Stimulated activated CD8-positive, alpha-beta memory T cell treated with anti-CD3 and anti-CD28 coated beads, Interleukin-15, amount 100 ng/mL, for 24 hours (primary cell): Measurements from ENCODE around the gene USP21.

Experiments used
- DNase-seq: peaks from one replicate; pipeline ENCODE4 v3.0.0-alpha.2; 2020; ENCODE audit warnings: low read depth

USP21 gene

GRCh38 chr1:161171191-161171590, 11.9 kb downstream of the USP21 start:
- no peak for DNase-seq

DNA sequence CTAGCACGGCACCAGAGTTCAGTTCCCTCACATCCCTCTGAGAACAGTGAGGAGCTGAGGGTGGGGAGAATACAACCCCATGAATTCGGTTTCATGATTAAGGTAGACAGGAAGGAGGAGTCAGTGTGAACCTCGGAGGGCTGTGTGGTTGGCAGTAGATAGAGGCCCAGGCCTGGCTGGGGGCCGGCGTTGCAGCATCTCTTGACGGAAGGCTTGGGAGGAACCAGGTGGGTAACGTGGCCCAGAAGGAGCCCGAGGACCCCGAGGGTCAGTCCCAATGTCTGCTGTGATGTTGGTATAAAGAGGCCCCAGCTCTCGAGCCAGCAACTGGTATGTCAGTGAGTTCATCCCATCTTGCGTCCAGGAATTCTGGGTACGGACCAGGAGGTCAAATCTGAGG, 12.4 kb downstream of the USP21 start:
- DNase-seq = no peak

DNA sequence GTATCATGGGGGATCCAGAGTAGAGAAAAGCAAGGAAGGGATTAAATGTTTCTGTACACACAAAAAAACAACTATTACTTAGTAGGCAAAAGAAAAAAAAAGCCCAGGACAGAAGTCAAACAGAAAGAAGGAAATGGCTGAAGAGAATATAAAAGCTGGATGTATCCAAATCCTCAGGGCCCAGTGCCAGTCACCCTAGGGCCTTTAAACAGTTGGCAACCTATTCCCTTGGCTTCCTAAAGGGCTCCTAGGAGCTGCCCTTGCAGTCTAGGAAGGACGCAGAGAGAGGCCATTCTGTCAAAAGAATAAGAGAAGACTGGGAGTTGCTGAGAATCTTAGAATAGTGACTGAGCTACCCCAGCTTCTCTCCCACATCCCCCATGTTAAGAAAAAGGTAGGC, 13.0 kb downstream of the USP21 start:
- no peak for DNase-seq

DNA sequence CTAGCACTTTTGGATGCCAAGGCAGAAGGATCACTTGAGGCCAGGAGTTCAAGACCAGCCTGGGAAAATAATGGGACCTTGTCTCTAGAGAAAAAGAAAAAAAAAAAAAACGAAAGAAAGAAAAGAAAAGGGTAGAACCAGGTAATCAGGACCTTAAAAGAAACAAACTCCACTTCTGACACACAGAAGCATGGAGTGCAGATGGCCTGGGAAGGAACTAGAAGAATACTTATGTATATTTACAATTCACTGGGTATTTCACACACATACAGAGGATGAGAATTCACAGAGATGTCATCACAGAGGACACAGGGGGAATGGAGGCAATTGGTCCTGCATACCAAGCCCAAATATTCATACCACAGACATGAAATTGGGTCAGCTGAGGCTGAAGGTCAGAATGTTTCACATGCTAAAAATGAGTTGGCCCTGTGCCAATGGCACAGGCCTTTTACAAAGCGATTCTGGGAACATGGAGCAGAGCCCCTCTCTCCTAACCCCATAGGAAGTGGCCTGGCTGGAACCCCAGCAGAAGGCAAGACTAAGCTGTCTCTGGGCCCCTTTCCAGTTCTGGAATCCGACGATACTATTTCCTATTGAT, 13.6 kb downstream of the USP21 start:
- no peak for DNase-seq

DNA sequence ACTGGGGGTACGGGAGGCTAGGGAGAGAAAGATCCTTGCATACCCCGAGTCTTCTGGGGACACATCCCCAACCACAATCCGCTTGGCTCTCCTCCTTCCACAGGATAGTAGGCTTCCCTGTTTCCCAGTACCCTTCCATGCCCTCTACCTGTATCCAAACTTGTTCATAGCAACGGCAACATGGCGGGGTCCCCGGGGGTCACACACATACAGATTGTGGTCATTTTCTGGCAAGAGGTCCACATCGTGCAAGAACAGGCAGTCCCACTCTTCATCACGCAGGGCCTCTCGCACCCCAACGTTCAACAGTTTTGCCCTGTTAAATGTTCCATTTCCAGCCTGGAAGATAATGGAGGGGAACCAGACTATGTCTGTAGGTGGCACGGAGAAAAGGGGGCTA, 14.4 kb downstream of the USP21 start:
- no peak for DNase-seq

DNA sequence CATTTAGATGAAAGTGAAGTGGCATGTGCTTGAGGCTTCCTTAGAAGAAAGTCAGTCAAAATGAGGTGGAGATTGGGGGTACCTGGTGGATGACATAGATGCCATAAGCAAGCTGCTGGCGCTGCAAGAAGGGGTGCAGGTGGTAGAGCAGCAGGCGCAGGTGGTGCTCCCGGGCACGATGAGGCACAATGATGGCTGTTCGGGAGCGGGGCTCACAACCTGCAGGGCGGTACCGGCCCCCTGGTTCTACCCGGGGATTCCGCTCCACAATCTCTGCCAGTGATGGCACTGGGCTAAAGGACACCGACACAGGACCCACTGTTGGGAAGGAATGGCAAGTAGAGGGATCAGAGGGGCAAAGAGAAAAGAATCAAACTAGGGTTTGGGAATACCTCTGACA, 15.6 kb downstream of the USP21 start:
- DNase-seq = no peak

DNA sequence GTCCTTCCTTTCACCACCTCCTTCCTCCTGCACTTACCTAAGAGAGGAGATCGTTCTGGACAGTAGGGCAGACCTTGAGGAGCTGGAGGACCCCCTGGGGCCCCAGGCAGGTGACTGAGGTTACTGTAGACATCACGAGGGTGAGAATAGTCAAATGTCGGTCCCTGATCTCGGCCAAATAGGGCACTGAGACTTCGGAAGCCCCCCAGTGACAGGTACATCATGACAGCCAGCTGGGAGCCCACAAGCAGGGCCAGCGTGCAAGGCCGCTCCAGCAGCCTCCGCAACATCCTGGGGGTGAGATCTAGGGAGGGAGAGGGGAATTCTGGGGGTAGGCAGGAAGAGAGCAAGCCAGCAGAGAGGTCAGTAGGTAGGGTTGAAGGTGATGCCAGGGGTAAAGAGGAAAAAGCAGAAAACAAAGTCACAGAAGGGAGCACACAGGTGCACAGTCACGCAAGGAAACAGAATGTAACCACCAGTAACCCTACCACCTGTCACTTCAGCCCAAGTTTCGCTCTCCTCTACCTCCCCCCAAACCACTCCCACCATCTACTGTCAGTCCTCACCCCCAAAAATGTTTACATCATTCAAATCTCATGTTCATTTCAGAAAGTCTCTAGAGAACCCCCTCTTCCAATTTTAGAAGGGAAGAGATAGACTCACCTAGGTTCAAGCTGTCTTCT, 16.6 kb downstream of the USP21 start:
- no peak for DNase-seq

DNA sequence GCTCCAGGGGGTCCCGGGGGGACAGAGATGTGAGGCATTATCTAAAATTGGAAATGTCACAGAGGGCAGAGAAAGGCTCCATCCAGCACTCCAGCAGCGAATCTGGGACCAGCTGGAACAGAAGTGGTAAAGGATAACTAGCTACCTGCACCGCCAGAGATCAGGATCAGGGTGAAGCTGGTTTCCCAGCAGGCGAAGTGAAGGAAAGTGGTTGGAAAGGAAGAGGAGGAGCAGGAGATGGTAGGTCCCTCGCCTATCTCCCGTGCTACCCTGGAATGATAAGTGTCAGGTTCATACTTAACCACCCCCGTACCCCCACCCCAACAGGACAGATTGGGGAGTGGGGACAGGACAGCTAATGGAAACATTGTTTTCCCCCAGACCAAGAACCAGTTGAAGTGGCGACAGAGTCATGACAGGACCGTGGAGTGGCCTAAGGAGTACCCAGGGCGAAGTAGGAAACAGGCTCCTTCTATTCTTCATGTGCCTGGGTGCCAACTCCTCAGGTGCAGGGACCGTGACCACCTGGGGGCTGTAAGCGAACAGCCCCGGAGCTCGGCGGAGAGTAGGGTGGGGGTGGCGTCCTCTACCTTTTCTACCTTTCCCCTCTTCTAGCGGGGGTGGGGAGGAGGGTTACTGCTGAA, 17.3 kb downstream of the USP21 start:
- no peak for DNase-seq

- DNase-seq = peak; percentile 99
These were observed 18.0 kb downstream of the USP21 start, which contains the start of gene B4GALT3 for GRCh38 chr1:161177112-161177935. B4GALT3 (minus strand) TSS chr1:161177507; CDS start chr1:161176060, 1,447 bp downstream.

DNA sequence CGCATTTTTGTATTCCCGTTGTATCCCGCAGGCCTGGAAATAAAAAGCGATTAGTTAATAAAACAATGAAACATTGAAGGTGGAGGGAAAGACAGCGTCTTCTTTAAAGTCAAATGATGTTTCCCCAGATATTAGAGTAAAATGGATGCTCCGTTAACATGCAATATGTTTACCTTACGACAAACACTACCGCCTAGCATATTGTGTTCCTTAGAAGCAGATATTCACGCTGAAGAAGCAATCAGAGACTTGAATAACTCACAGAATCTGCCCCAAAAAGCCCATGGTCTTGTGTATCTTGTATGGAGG, 18.6 kb downstream of the USP21 start:
- no peak for DNase-seq

- no peak for DNase-seq
These were observed 20.4 kb downstream of the USP21 start for GRCh38 chr1:161179698-161180097.

DNA sequence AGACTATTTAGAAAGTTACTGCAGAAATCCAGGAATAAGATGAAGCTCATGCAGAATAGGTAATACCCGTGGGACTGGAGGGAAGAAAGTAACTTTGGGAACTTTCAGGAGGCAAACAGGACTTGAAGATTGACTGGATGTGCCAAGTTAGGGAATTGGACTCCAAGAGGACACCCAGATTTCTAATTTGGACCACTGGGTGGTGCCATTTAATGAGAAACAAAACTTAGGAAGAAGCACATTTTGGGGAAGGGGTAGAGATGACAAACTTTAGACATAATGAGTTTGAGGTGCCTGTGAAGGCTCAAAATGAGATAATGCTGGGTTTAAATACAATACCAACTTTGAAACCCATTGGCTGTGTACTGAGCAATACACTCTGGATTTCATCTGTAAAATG, 21.3 kb downstream of the USP21 start:
- DNase-seq = no peak

DNA sequence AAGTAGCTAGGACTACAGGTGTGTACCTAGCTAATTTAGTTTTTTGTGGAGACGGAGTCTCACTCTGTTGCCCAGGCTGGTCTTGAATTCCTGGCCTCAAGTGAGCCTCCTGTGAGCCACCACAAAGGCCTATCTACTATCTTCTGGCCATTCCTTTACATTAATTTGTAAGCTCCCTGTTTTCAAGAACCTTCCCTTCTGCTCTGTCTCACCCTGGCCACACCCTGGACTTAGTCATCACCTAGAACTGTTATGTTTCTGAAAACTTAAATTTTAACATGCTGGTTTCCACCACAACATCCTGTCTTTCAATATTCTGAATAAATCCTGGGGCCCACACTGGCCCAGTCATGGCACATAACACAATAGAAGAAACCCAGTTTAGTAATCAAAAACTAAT, 22.9 kb downstream of the USP21 start:
- no peak for DNase-seq

GRCh38 chr1:161185282-161185682, 26.0 kb downstream of the USP21 start:
- no peak for DNase-seq

DNA sequence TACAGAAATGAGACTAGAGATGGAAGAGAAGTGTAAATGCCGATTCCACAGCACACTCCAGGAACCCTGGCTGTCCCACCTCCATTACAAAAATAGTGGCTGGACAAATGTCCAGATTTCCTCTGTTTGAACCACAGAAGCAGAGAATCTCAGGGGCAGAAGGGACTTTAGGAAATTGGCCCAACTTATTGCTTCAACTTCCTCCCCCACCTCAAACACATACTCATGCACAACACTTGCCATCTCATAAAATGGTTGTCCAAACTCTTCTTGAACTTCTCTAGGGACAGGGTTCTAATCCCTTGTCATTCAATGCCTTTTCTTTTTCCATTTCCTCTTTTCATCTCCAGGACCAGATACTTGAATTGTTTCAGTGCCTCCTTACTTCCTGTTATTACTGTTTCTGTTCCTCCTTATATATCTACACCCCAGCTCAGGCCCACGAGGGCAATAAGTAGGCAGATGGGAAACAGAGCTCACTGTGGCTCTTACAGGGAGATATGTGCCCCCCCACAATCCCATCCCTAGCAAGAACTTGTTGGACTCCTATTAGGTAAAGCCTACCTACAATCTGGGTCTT, 26.5 kb downstream of the USP21 start:
- DNase-seq = no peak

- DNase-seq = no peak
These were observed 28.0 kb downstream of the USP21 start for GRCh38 chr1:161187311-161187710.

- no peak for DNase-seq
These were observed 29.1 kb downstream of the USP21 start for GRCh38 chr1:161188381-161188780.

- no peak for DNase-seq
These were observed 29.7 kb downstream of the USP21 start for GRCh38 chr1:161189036-161189435.

DNA sequence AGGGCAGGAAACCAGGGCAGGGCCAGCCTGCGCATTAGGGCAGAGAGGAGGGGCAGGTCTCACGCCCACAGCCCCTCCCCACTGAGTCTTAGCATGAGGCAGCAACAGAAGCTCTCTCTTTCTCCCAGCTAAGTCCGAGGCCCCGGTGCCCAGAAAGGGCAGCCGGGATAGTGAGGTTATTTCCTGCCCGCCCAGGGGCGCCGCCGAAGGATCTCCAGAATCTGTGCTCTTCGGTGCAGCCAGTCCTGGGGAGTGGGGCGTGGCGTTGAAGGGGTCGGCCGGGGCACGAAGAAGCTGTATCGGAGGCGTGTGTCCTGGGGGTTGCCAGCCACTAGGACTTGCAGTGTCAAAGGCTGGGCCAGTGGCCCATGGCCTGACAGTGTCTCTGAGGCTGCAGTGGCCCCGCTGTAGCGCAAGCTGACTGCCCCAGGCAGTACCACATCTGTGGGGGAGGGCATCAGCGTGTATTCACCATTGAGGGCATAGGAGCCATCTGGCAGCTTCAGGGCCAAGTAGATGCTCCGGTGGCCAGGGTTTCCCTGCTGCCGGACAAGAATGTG, 31.7 kb downstream of the USP21 start:
- no peak for DNase-seq

DNA sequence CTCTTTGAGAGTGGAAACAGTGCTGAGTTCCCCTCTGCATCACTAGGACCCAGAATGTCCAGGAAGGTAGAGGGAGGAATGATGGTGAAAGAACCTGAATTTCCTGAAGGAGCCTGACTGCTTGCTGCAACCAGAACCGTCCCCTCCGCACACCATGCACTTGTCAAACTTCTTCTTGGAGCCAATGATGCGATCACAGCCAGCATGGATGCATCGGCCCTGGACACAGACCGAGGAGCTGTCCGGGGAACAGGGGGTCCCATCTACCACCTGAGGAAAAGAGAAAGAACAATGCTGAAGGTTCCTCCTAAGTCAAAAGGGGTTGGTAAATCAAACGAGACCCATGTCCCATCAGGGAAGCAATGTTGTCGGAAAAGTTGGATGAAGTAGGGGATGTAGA, 32.7 kb downstream of the USP21 start:
- DNase-seq = no peak

GRCh38 chr1:161192476-161193465, 33.5 kb downstream of the USP21 start:
- no peak for DNase-seq
